Muscle layer of duodenum (tissue), 2 donors: ENCODE measurements around the gene POLQ.

Source experiments
- H3K27ac ChIP-seq: one replicate; pipeline ENCODE4 v1.7.0; 2013; ENCODE audit warnings: mild to moderate bottlenecking, low read length
- H3K27me3 ChIP-seq: one replicate; pipeline ENCODE4 v1.7.0; 2013; ENCODE audit warnings: low read depth, mild to moderate bottlenecking, control low read depth, low read length
- H3K36me3 ChIP-seq, 2 donors: one replicate each; pipeline ENCODE4 v1.7.0; 2013; ENCODE audit warnings: low read length in 2 of 2, control low read depth in 1 of 2, mild to moderate bottlenecking in 1 of 2; ENCODE audit not compliant: insufficient read depth in 2 of 2, control insufficient read depth in 1 of 2
- H3K4me1 ChIP-seq, 2 donors: one replicate each; pipeline ENCODE4 v1.7.0; 2013; ENCODE audit warnings: low read length in 2 of 2, mild to moderate bottlenecking in 2 of 2, control low read depth in 1 of 2, moderate library complexity in 1 of 2; ENCODE audit not compliant: insufficient read depth in 2 of 2, control insufficient read depth in 1 of 2
- H3K4me3 ChIP-seq, 2 donors: one replicate each; pipeline ENCODE4 v1.7.0; 2013; ENCODE audit warnings: low read length in 2 of 2, low read depth in 1 of 2, mild to moderate bottlenecking in 1 of 2
- H3K9me3 ChIP-seq, 2 donors: one replicate each; pipeline ENCODE4 v1.7.0; 2013; ENCODE audit warnings: low read length in 2 of 2, control low read depth in 1 of 2, mild to moderate bottlenecking in 1 of 2; ENCODE audit not compliant: control insufficient read depth in 1 of 2
- donor health status: healthy.

The POLQ gene

GRCh38 chr3:121505256-121505655, 40.5 kb downstream of the POLQ start:
- no peaks in the 10 kb centered on the region for H3K4me1 ChIP-seq
- H3K36me3 ChIP-seq, result no peaks in the 10 kb centered on the region
- no peaks in the 10 kb centered on the region for H3K27me3 ChIP-seq
- H3K9me3 ChIP-seq, result no peaks in the 10 kb centered on the region
- no peak overlapping the region for H3K4me3 ChIP-seq
- H3K27ac ChIP-seq, result no peak overlapping the region

GRCh38 chr3:121504618-121505017, 41.2 kb downstream of the POLQ start:
- Histone ChIP-seq H3K4me3 (no peak overlapping the region), H3K27ac (no peak overlapping the region), H3K36me3 (no peaks in the 10 kb centered on the region), H3K9me3 (no peaks in the 10 kb centered on the region), H3K4me1 (no peaks in the 10 kb centered on the region), H3K27me3 (no peaks in the 10 kb centered on the region)

- H3K4me1 ChIP-seq, result no peaks in the 10 kb centered on the region
- no peak overlapping the region for H3K4me3 ChIP-seq
- no peak overlapping the region for H3K27ac ChIP-seq
- no peaks in the 10 kb centered on the region for H3K36me3 ChIP-seq
- H3K9me3 ChIP-seq, result no peaks in the 10 kb centered on the region
- no peaks in the 10 kb centered on the region for H3K27me3 ChIP-seq
Measured at GRCh38 chr3:121496786-121497185, 49.0 kb downstream of the POLQ start.

GRCh38 chr3:121493431-121493830, 52.4 kb downstream of the POLQ start:
- Histone ChIP-seq H3K4me3 (no peak overlapping the region), H3K27ac (no peak overlapping the region), H3K9me3 (no peaks in the 10 kb centered on the region), H3K4me1 (no peaks in the 10 kb centered on the region), H3K36me3 (no peaks in the 10 kb centered on the region), H3K27me3 (no peaks in the 10 kb centered on the region)

GRCh38 chr3:121491683-121492320, 54.0 kb downstream of the POLQ start:
- no peak overlapping the region for H3K4me3 ChIP-seq
- no peaks in the 10 kb centered on the region for H3K4me1 ChIP-seq
- H3K9me3 ChIP-seq, result no peaks in the 10 kb centered on the region
- no peaks in the 10 kb centered on the region for H3K27me3 ChIP-seq
- no peak overlapping the region for H3K27ac ChIP-seq
- no peaks in the 10 kb centered on the region for H3K36me3 ChIP-seq

GRCh38 chr3:121490161-121490560, 55.6 kb downstream of the POLQ start:
- Histone ChIP-seq H3K4me1 (no peaks in the 10 kb centered on the region), H3K36me3 (no peaks in the 10 kb centered on the region), H3K27ac (no peak overlapping the region), H3K27me3 (no peaks in the 10 kb centered on the region), H3K4me3 (no peak overlapping the region), H3K9me3 (no peaks in the 10 kb centered on the region)

- Histone ChIP-seq H3K36me3 (no peaks in the 10 kb centered on the region), H3K27ac (no peak overlapping the region), H3K9me3 (no peaks in the 10 kb centered on the region), H3K27me3 (no peaks in the 10 kb centered on the region), H3K4me1 (no peaks in the 10 kb centered on the region), H3K4me3 (no peak overlapping the region)
Measured at GRCh38 chr3:121488628-121489027, 57.2 kb downstream of the POLQ start.

GRCh38 chr3:121483290-121483689, 62.5 kb downstream of the POLQ start:
- Histone ChIP-seq H3K27ac (no peak overlapping the region), H3K4me1 (no peaks in the 10 kb centered on the region), H3K9me3 (no peaks in the 10 kb centered on the region), H3K27me3 (no peaks in the 10 kb centered on the region), H3K36me3 (no peaks in the 10 kb centered on the region), H3K4me3 (no peak overlapping the region)

- Histone ChIP-seq H3K27me3 (no peaks in the 10 kb centered on the region), H3K36me3 (no peaks in the 10 kb centered on the region), H3K4me3 (no peak overlapping the region)
Measured at GRCh38 chr3:121482660-121483059, 63.1 kb downstream of the POLQ start.

GRCh38 chr3:121481106-121481880, 64.5 kb downstream of the POLQ start:
- no peaks in the 10 kb centered on the region for H3K36me3 ChIP-seq
- H3K9me3 ChIP-seq, result no peaks in the 10 kb centered on the region
- no peaks in the 10 kb centered on the region for H3K27me3 ChIP-seq
- H3K4me3 ChIP-seq, result no peak overlapping the region
- H3K4me1 ChIP-seq, result no peaks in the 10 kb centered on the region
- H3K27ac ChIP-seq, result no peak overlapping the region

More at GRCh38 chr3:121482660-121483059, 63.1 kb downstream of the POLQ start:
- no peaks in the 10 kb centered on the region for H3K4me1 ChIP-seq
- H3K27ac ChIP-seq, result no peak overlapping the region
- no peaks in the 10 kb centered on the region for H3K9me3 ChIP-seq

- Histone ChIP-seq H3K27ac (no peak overlapping the region), H3K27me3 (no peaks in the 10 kb centered on the region), H3K4me1 (no peaks in the 10 kb centered on the region), H3K36me3 (no peaks in the 10 kb centered on the region), H3K4me3 (no peak overlapping the region), H3K9me3 (no peaks in the 10 kb centered on the region)
Measured at GRCh38 chr3:121477589-121477988, 68.2 kb downstream of the POLQ start.

- Histone ChIP-seq H3K4me3 (no peak overlapping the region), H3K36me3 (no peaks in the 10 kb centered on the region), H3K4me1 (no peaks in the 10 kb centered on the region), H3K27me3 (no peaks in the 10 kb centered on the region), H3K27ac (no peak overlapping the region), H3K9me3 (no peaks in the 10 kb centered on the region)
Measured at GRCh38 chr3:121473001-121473400, 72.8 kb downstream of the POLQ start.
